Uterus (tissue), 4 donors: ENCODE data around the gene CHRNA9. TPM values are rescaled to one million over a fixed set of nuclear protein-coding genes. Genes with fewer than 3 reads are reported as not detected.

Experiments
- DNase-seq, 2 donors: peaks; one replicate each; pipeline ENCODE4 v3.0.0-alpha.2; 2019 to 2020
- H3K27ac ChIP-seq, 2 donors: fragments of 200-600 bp; sonication (generic); 1 replicate in 1 of 2; 2 replicates in 1 of 2; pipeline ENCODE4 v1.5.1; 2016 to 2018
- H3K27me3 ChIP-seq, 2 donors: fragments of 200-600 bp; sonication (generic); one replicate each; pipeline ENCODE4 v1.5.1; 2018 to 2019; ENCODE audit warnings: control low read depth in 1 of 2
- H3K36me3 ChIP-seq, 2 donors: fragments of 200-600 bp; sonication (generic); one replicate each; pipeline ENCODE4 v1.5.1; 2019; ENCODE audit warnings: control low read depth in 1 of 2
- H3K4me1 ChIP-seq, 2 donors: fragments of 200-600 bp; sonication (generic); one replicate each; pipeline ENCODE4 v1.5.1; 2018 to 2019; ENCODE audit warnings: control low read depth in 1 of 2
- H3K4me3 ChIP-seq, 2 donors: fragments of 200-600 bp; sonication (generic); 1 replicate in 1 of 2; 2 replicates in 1 of 2; pipeline ENCODE4 v1.5.1; 2018 to 2019; ENCODE audit warnings: mild to moderate bottlenecking in 1 of 2
- H3K9me3 ChIP-seq, 2 donors: fragments of 200-600 bp; sonication (generic); one replicate each; pipeline ENCODE4 v1.5.1; 2019; ENCODE audit warnings: control low read depth in 1 of 2
- CTCF ChIP-seq, 4 experiments: fragments of 200-600 bp in 2 of 4; fragments of 450-650 bp in 2 of 4; sonication (generic) in 2 of 4; IDR thresholded peaks; one replicate each; pipeline ENCODE4 v1.5.1; 2016 to 2019; ENCODE audit warnings: antibody characterized with exemption in 4 of 4, mild to moderate bottlenecking in 2 of 4, moderate library complexity in 1 of 4
- POLR2A ChIP-seq, 2 donors: fragments of 450-650 bp; IDR thresholded peaks; one replicate each; pipeline ENCODE4 v1.6.1; 2016; ENCODE audit warnings: antibody characterized with exemption in 2 of 2, mild to moderate bottlenecking in 1 of 2, moderate library complexity in 1 of 2
- intact Hi-C: fragments of 100-400 bp; cut with DNase I; formaldehyde crosslinking; loops from one replicate; pipeline ENCODE4 v1.15.1; 2023; ENCODE audit warnings: low total_unique reads
- total RNA-seq, 4 donors: library from RNA; depleted of rRNA in 3 of 4; stranded (reverse); fragments of >200 nt in 3 of 4; gene quantifications; one replicate each; pipeline versions ENCODE4 v1.1.0 to v1.2.4, GENCODE V29; 2014 to 2023
- donor health status: DM: yes; HTN: yes; CAD: no.

CHRNA9 gene
- total RNA-seq, 4 donors from 2014 or later: not detected

GRCh38 chr4:40317916-40318658 is 17.0 kb upstream of the CHRNA9 start:
- H3K27ac ChIP-seq: no peak overlapping the region
- TF ChIP-seq POLR2A (IDR thresholded peaks at IDR 0.05) (no peak), CTCF (IDR thresholded peaks at IDR 0.05) (no peak)
- H3K4me1 ChIP-seq: peaks cover 5% of the 10 kb centered on the region in 2 donors
- no peaks in the 10 kb centered on the region for H3K36me3 ChIP-seq
- H3K27me3 ChIP-seq: no peaks in the 10 kb centered on the region
- no peak overlapping the region for H3K4me3 ChIP-seq
- intact Hi-C loops: no loop called here
- H3K9me3 ChIP-seq: no peaks in the 10 kb centered on the region
- DNase-seq: no peak

- no peaks in the 10 kb centered on the region for H3K9me3 ChIP-seq
- peak overlapping the region; percentile 5 to 71 for H3K27ac ChIP-seq
- no peak for DNase-seq
- H3K36me3 ChIP-seq: no peaks in the 10 kb centered on the region
- peaks cover 5% of the 10 kb centered on the region in 2 donors for H3K4me1 ChIP-seq
- intact Hi-C loops: no loop called here
- no peak for TF ChIP-seq POLR2A (IDR thresholded peaks at IDR 0.05)
- no peak for TF ChIP-seq CTCF (IDR thresholded peaks at IDR 0.05)
- H3K4me3 ChIP-seq: no peak overlapping the region
- H3K27me3 ChIP-seq: no peaks in the 10 kb centered on the region
These were observed 13.4 kb upstream of the CHRNA9 start for GRCh38 chr4:40321574-40322275.

GRCh38 chr4:40322811-40323210 is 12.3 kb upstream of the CHRNA9 start:
- TF ChIP-seq CTCF (IDR thresholded peaks at IDR 0.05) (no peak), POLR2A (IDR thresholded peaks at IDR 0.05) (no peak)
- no peaks in the 10 kb centered on the region for H3K9me3 ChIP-seq
- no peaks in the 10 kb centered on the region for H3K27me3 ChIP-seq
- H3K4me3 ChIP-seq: no peak overlapping the region
- intact Hi-C loops: no loop called here
- H3K4me1 ChIP-seq: peaks cover 5% of the 10 kb centered on the region in 2 donors
- no peaks in the 10 kb centered on the region for H3K36me3 ChIP-seq
- H3K27ac ChIP-seq: peak overlapping the region in 1 of 2 donors; percentile 71
- peak; percentile 31 for DNase-seq

GRCh38 chr4:40323866-40324265 is 11.3 kb upstream of the CHRNA9 start:
- H3K9me3 ChIP-seq: no peaks in the 10 kb centered on the region
- TF ChIP-seq POLR2A (IDR thresholded peaks at IDR 0.05) (no peak), CTCF (IDR thresholded peaks at IDR 0.05) (no peak)
- intact Hi-C loops: no loop called here
- DNase-seq: peak in 1 of 2 donors; percentile 39
- H3K4me3 ChIP-seq: no peak overlapping the region
- H3K4me1 ChIP-seq: peaks cover 5% of the 10 kb centered on the region in 2 donors
- no peaks in the 10 kb centered on the region for H3K27me3 ChIP-seq
- peak overlapping the region; percentile 34 to 59 for H3K27ac ChIP-seq
- no peaks in the 10 kb centered on the region for H3K36me3 ChIP-seq

GRCh38 chr4:40325406-40326019 is 9.6 kb upstream of the CHRNA9 start:
- Histone ChIP-seq H3K4me1 (peaks cover 5% of the 10 kb centered on the region in 2 donors), H3K9me3 (no peaks in the 10 kb centered on the region), H3K27me3 (no peaks in the 10 kb centered on the region), H3K4me3 (no peak overlapping the region), H3K27ac (peak overlapping the region in 1 of 2 donors; percentile 59), H3K36me3 (no peaks in the 10 kb centered on the region)
- intact Hi-C loops: no loop called here
- TF ChIP-seq CTCF (IDR thresholded peaks at IDR 0.05) (peak; percentile 73 to 81 (median 75)), POLR2A (IDR thresholded peaks at IDR 0.05) (no peak)
- peak in 1 of 2 donors; percentile 59 for DNase-seq
